ENCODE measurements around the gene RCCD1. TPM values are rescaled to one million over a fixed set of nuclear protein-coding genes. Genes with fewer than 3 reads are reported as not detected.

RCCD1 gene
- total RNA-seq, 1 experiment from 2014 or later: 26.1 TPM

DNA sequence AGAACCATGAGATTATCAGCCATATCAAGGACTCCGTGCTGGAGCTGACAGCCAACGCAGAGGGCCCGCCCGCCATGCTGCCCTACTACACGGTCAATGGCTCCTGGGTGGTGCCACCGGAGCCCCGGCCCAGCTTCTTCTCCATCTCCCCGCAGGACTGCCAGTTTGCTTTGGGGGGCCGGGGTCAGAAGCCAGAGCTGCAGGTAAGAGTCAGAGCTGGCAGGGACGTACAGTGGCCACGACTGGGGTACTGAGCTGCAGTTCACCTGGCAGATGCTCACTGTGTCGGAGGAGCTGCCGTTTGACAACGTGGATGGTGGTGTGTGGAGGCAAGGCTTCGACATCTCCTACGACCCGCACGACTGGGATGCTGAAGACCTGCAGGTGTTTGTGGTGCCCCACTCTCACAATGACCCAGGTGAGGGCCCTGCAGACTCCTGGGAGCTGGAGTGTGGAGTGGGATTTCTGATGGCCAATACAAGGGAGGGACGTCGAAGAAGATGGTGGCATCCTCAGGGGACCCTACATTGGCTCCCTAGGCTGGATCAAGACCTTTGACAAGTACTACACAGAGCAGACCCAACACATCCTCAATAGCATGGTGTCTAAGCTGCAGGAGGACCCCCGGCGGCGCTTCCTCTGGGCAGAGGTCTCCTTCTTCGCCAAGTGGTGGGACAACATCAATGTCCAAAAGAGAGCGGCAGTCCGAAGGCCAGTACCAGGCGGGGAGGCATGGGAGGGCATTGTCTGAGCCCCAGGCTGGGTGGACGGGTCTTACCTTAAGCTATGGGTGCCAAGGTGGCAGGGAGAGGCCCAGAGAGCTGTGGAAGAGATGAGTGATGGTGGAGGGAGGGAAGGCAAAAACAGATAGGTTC lies 49.1 kb upstream of the RCCD1 start:
- Mint-ChIP-seq H3K36me3 (peaks cover 7% of the 10 kb centered on the region), H3K27ac (no peak overlapping the region), H3K4me3 (no peak overlapping the region), H3K4me1 (peaks cover 23% of the 10 kb centered on the region), H3K27me3 (ENCODE audit: low read depth) (peaks cover 22% of the 10 kb centered on the region), H3K9me3 (no peaks in the 10 kb centered on the region)
- DNase-seq (ENCODE audit: low spot score): no peak
- TF ChIP-seq KAT7 (CRISPR knock-in tag; IDR thresholded peaks at IDR 0.05; ENCODE audit: borderline replicate concordance) (no peak), ZNF671 (CRISPR knock-in tag; IDR thresholded peaks at IDR 0.05) (no peak), ZBTB21 (CRISPR knock-in tag; IDR thresholded peaks at IDR 0.05; ENCODE audit: borderline replicate concordance) (no peak), JAZF1 (CRISPR knock-in tag; IDR thresholded peaks at IDR 0.05) (no peak), SP1 (CRISPR knock-in tag; conservative IDR thresholded peaks at IDR 0.05) (no peak), GTF2I (CRISPR knock-in tag; conservative IDR thresholded peaks at IDR 0.05) (no peak), ZNF121 (CRISPR knock-in tag; IDR thresholded peaks at IDR 0.05) (no peak), SOX15 (CRISPR knock-in tag; IDR thresholded peaks at IDR 0.05) (no peak)
- TF ChIP-seq, protein P1, sequence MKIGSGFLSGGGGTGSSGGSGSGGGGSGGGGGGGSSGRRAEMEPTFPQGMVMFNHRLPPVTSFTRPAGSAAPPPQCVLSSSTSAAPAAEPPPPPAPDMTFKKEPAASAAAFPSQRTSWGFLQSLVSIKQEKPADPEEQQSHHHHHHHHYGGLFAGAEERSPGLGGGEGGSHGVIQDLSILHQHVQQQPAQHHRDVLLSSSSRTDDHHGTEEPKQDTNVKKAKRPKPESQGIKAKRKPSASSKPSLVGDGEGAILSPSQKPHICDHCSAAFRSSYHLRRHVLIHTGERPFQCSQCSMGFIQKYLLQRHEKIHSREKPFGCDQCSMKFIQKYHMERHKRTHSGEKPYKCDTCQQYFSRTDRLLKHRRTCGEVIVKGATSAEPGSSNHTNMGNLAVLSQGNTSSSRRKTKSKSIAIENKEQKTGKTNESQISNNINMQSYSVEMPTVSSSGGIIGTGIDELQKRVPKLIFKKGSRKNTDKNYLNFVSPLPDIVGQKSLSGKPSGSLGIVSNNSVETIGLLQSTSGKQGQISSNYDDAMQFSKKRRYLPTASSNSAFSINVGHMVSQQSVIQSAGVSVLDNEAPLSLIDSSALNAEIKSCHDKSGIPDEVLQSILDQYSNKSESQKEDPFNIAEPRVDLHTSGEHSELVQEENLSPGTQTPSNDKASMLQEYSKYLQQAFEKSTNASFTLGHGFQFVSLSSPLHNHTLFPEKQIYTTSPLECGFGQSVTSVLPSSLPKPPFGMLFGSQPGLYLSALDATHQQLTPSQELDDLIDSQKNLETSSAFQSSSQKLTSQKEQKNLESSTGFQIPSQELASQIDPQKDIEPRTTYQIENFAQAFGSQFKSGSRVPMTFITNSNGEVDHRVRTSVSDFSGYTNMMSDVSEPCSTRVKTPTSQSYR (CRISPR knock-in tag; IDR thresholded peaks at IDR 0.05): no peak
- TF ChIP-seq, protein P2, sequence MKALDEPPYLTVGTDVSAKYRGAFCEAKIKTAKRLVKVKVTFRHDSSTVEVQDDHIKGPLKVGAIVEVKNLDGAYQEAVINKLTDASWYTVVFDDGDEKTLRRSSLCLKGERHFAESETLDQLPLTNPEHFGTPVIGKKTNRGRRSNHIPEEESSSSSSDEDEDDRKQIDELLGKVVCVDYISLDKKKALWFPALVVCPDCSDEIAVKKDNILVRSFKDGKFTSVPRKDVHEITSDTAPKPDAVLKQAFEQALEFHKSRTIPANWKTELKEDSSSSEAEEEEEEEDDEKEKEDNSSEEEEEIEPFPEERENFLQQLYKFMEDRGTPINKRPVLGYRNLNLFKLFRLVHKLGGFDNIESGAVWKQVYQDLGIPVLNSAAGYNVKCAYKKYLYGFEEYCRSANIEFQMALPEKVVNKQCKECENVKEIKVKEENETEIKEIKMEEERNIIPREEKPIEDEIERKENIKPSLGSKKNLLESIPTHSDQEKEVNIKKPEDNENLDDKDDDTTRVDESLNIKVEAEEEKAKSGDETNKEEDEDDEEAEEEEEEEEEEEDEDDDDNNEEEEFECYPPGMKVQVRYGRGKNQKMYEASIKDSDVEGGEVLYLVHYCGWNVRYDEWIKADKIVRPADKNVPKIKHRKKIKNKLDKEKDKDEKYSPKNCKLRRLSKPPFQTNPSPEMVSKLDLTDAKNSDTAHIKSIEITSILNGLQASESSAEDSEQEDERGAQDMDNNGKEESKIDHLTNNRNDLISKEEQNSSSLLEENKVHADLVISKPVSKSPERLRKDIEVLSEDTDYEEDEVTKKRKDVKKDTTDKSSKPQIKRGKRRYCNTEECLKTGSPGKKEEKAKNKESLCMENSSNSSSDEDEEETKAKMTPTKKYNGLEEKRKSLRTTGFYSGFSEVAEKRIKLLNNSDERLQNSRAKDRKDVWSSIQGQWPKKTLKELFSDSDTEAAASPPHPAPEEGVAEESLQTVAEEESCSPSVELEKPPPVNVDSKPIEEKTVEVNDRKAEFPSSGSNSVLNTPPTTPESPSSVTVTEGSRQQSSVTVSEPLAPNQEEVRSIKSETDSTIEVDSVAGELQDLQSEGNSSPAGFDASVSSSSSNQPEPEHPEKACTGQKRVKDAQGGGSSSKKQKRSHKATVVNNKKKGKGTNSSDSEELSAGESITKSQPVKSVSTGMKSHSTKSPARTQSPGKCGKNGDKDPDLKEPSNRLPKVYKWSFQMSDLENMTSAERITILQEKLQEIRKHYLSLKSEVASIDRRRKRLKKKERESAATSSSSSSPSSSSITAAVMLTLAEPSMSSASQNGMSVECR (CRISPR knock-in tag; IDR thresholded peaks at IDR 0.05; ENCODE audit: borderline replicate concordance): no peak
- TF ChIP-seq, protein P3, sequence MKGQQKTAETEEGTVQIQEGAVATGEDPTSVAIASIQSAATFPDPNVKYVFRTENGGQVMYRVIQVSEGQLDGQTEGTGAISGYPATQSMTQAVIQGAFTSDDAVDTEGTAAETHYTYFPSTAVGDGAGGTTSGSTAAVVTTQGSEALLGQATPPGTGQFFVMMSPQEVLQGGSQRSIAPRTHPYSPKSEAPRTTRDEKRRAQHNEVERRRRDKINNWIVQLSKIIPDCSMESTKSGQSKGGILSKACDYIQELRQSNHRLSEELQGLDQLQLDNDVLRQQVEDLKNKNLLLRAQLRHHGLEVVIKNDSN (CRISPR knock-in tag; IDR thresholded peaks at IDR 0.05): no peak
- TF ChIP-seq, protein P4, sequence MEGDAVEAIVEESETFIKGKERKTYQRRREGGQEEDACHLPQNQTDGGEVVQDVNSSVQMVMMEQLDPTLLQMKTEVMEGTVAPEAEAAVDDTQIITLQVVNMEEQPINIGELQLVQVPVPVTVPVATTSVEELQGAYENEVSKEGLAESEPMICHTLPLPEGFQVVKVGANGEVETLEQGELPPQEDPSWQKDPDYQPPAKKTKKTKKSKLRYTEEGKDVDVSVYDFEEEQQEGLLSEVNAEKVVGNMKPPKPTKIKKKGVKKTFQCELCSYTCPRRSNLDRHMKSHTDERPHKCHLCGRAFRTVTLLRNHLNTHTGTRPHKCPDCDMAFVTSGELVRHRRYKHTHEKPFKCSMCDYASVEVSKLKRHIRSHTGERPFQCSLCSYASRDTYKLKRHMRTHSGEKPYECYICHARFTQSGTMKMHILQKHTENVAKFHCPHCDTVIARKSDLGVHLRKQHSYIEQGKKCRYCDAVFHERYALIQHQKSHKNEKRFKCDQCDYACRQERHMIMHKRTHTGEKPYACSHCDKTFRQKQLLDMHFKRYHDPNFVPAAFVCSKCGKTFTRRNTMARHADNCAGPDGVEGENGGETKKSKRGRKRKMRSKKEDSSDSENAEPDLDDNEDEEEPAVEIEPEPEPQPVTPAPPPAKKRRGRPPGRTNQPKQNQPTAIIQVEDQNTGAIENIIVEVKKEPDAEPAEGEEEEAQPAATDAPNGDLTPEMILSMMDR (IDR thresholded peaks at IDR 0.05): no peak
- TF ChIP-seq, protein P5, sequence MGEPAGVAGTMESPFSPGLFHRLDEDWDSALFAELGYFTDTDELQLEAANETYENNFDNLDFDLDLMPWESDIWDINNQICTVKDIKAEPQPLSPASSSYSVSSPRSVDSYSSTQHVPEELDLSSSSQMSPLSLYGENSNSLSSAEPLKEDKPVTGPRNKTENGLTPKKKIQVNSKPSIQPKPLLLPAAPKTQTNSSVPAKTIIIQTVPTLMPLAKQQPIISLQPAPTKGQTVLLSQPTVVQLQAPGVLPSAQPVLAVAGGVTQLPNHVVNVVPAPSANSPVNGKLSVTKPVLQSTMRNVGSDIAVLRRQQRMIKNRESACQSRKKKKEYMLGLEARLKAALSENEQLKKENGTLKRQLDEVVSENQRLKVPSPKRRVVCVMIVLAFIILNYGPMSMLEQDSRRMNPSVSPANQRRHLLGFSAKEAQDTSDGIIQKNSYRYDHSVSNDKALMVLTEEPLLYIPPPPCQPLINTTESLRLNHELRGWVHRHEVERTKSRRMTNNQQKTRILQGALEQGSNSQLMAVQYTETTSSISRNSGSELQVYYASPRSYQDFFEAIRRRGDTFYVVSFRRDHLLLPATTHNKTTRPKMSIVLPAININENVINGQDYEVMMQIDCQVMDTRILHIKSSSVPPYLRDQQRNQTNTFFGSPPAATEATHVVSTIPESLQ (CRISPR knock-in tag; IDR thresholded peaks at IDR 0.05): no peak
- TF ChIP-seq, protein P6, sequence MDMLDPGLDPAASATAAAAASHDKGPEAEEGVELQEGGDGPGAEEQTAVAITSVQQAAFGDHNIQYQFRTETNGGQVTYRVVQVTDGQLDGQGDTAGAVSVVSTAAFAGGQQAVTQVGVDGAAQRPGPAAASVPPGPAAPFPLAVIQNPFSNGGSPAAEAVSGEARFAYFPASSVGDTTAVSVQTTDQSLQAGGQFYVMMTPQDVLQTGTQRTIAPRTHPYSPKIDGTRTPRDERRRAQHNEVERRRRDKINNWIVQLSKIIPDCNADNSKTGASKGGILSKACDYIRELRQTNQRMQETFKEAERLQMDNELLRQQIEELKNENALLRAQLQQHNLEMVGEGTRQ (CRISPR knock-in tag; IDR thresholded peaks at IDR 0.05): no peak
- POLR2A ChIA-PET: no interaction called here
- CTCF ChIA-PET: interaction anchor here (0.6 to 7.3 kb wide), 4 partner anchors 21 to 258 kb away, joined by 3 to 194 read pairs (median 48); partner anchors contain the start of genes FES, HDDC3 and UNC45A
- ATAC-seq: no peak

Measured in WTC11 (cell line).